Measurements from ENCODE around the gene KLHL29. TPM values are rescaled to one million over a fixed set of nuclear protein-coding genes. Genes with fewer than 3 reads are reported as not detected.

Gene KLHL29
- total and polyA plus RNA-seq, 2 of the 13 experiments (the other 11 are each of a cell fraction or from before 2014, with no cell fraction given): 0.01 TPM; not detected in 1

- intact Hi-C loops (cut with micrococcal nuclease; ENCODE audit: unreplicated experiment): no loop called here
- in situ Hi-C loops (cut with HindIII; ENCODE audit: extremely low pct_ligation_motif_present, low pct_unique_long_range_greater_than_20kb): no loop called here
- POLR2A ChIA-PET: no interaction called here
Measured at GRCh38 chr2:23385748-23386338, 864 bp downstream of the KLHL29 start.

GRCh38 chr2:23386339-23387220, 1.6 kb downstream of the KLHL29 start:
- ChIA-PET POLR2A (no interaction called here), CTCF (ENCODE audit: low intra/inter-chr PET ratio, low total read pairs) (no interaction called here)
- Histone ChIP-seq H3K4me2 (ENCODE audit: low read depth, low read length) (no peak overlapping the region), H3K4me1 (ENCODE audit: insufficient read depth, low read length) (no peaks in the 10 kb centered on the region), H4K20me1 (ENCODE audit: insufficient read depth, low read length) (peaks cover 3% of the 10 kb centered on the region; the same call in 1 of the 2 replicates), H3K9ac (ENCODE audit: insufficient read depth, low read depth, low read length) (no peak overlapping the region), H3K27me3 (ENCODE audit: control insufficient read depth in 1 of 2, insufficient read depth in 2 of 2, low read length in 2 of 2) (peaks cover 17 to 70% of the 10 kb centered on the region in 2 experiments; a peak in 4 of 5 replicates), H3K4me3 (replicated peaks in 1 of 3; ENCODE audit: insufficient read depth in 1 of 3, low read depth in 2 of 3, low read length in 3 of 3) (peak overlapping the region in 1 of 3 experiments; percentile 9; a peak in 1 of 6 replicates), H3K36me3 (replicated peaks in 1 of 2; ENCODE audit: control insufficient read depth in 1 of 2, insufficient read depth in 2 of 2, low read length in 2 of 2) (no peaks in the 10 kb centered on the region), H3K9me3 (ENCODE audit: low read length) (no peaks in the 10 kb centered on the region), H3K27ac (ENCODE audit: extremely low read length, insufficient read depth, low read length) (no peak overlapping the region), H3K79me2 (ENCODE audit: insufficient read depth, low read length) (no peaks in the 10 kb centered on the region), H2AFZ (ENCODE audit: low read length) (no peak overlapping the region)
- FAIRE-seq: no peak
- peak; percentile 36 for ATAC-seq
- BruUV-seq (replicated peaks): no TSS peak
- DNase-seq (ENCODE audit: low spot score): no peak
- in situ Hi-C loops (cut with HindIII; ENCODE audit: extremely low pct_ligation_motif_present, low pct_unique_long_range_greater_than_20kb): no loop called here
- intact Hi-C loops (cut with micrococcal nuclease; ENCODE audit: unreplicated experiment): no loop called here
- 22% methylated on average over 42 of the region's 91 CpGs for WGBS (ENCODE audit: low lambda C conversion rate)
- TF ChIP-seq JUNB (CRISPR knock-in tag; IDR thresholded peaks at IDR 0.05; ENCODE audit: borderline replicate concordance) (no peak), PAF1 (CRISPR knock-in tag; IDR thresholded peaks at IDR 0.05) (no peak), MTF2 (CRISPR knock-in tag; IDR thresholded peaks at IDR 0.05; ENCODE audit: borderline replicate concordance) (peak; percentile 59), EZH2 (conservative IDR thresholded peaks at IDR 0.05; ENCODE audit: low read depth, low read length) (peak; percentile 95), ZNF800 (CRISPR knock-in tag; IDR thresholded peaks at IDR 0.05) (peak; percentile 49; the same call in 1 of the 2 replicates), NRL (CRISPR knock-in tag; IDR thresholded peaks at IDR 0.05; ENCODE audit: borderline replicate concordance) (peak; percentile 16; the same call in 1 of the 2 replicates)

More at GRCh38 chr2:23385748-23386338, 864 bp downstream of the KLHL29 start:
- DNase-seq (ENCODE audit: low spot score) (no peak), ATAC-seq (peak; percentile 19; the same call in 2 of the 3 replicates), FAIRE-seq (no peak)
- H3K27ac ChIP-seq (ENCODE audit: extremely low read length, insufficient read depth, low read length): no peak overlapping the region
- peak overlapping the region; percentile 54; the same call in 1 of the 2 replicates for H3K4me2 ChIP-seq (ENCODE audit: low read depth, low read length)
- H3K27me3 ChIP-seq (ENCODE audit: control insufficient read depth in 1 of 2, insufficient read depth in 2 of 2, low read length in 2 of 2): peaks cover 17 to 77% of the 10 kb centered on the region in 2 experiments; a peak in 4 of 5 replicates
- no TSS peak for BruUV-seq (replicated peaks)
- H3K9me3 ChIP-seq (ENCODE audit: low read length): no peaks in the 10 kb centered on the region
- H3K4me1 ChIP-seq (ENCODE audit: insufficient read depth, low read length): no peaks in the 10 kb centered on the region
- CTCF ChIA-PET (ENCODE audit: low intra/inter-chr PET ratio, low total read pairs): no interaction called here
- no peak overlapping the region for H2AFZ ChIP-seq (ENCODE audit: low read length)
- peaks cover 3% of the 10 kb centered on the region; the same call in 1 of the 2 replicates for H4K20me1 ChIP-seq (ENCODE audit: insufficient read depth, low read length)
- H3K79me2 ChIP-seq (ENCODE audit: insufficient read depth, low read length): no peaks in the 10 kb centered on the region
- H3K36me3 ChIP-seq (replicated peaks in 1 of 2; ENCODE audit: control insufficient read depth in 1 of 2, insufficient read depth in 2 of 2, low read length in 2 of 2): no peaks in the 10 kb centered on the region
- whole genome bisulfite sequencing (ENCODE audit: low lambda C conversion rate): 44% methylated on average over 6 of the region's 63 CpGs
- no peak for TF ChIP-seq NBN (conservative IDR thresholded peaks at IDR 0.05)
- TF ChIP-seq PHF8 (CRISPR knock-in tag; IDR thresholded peaks at IDR 0.05): no peak
- TF ChIP-seq ZBTB21 (CRISPR knock-in tag; IDR thresholded peaks at IDR 0.05): no peak
- TF ChIP-seq CHD2 (IDR thresholded peaks at IDR 0.05; ENCODE audit: low read depth, low read length): no peak
- TF ChIP-seq SNAPC2 (CRISPR knock-in tag; IDR thresholded peaks at IDR 0.05): no peak
- TF ChIP-seq ZNF207 (IDR thresholded peaks at IDR 0.05; ENCODE audit: borderline replicate concordance): no peak
- TF ChIP-seq TBX3 (IDR thresholded peaks at IDR 0.05; ENCODE audit: borderline replicate concordance): no peak
- no peak for TF ChIP-seq RORA (CRISPR knock-in tag; IDR thresholded peaks at IDR 0.05)
- no peak for TF ChIP-seq ZNF33A (CRISPR knock-in tag; IDR thresholded peaks at IDR 0.05; ENCODE audit: borderline replicate concordance)
- TF ChIP-seq KLF6 (CRISPR knock-in tag; IDR thresholded peaks at IDR 0.05): no peak
- TF ChIP-seq SMARCC2 (IDR thresholded peaks at IDR 0.05): no peak
- no peak overlapping the region for H3K9ac ChIP-seq (ENCODE audit: insufficient read depth, low read depth, low read length)
- peak overlapping the region in 1 of 3 experiments; percentile 52; a peak in 1 of 6 replicates for H3K4me3 ChIP-seq (replicated peaks in 1 of 3; ENCODE audit: insufficient read depth in 1 of 3, low read depth in 2 of 3, low read length in 3 of 3)

Measured in HepG2 (cell line).